Stomach (tissue), 9 donors: ENCODE results near the gene SVBP. TPM values are rescaled to one million over a fixed set of nuclear protein-coding genes. Genes with fewer than 3 reads are reported as not detected.

Experiments used
- DNase-seq, 2 donors: peaks; one replicate each; pipeline versions ENCODE4 v3.0.0 to v3.0.0-alpha.2; 2013 to 2019
- H3K27ac ChIP-seq, 5 donors: fragments of 200-600 bp in 4 of 5; sonication (generic) in 4 of 5; one replicate each; pipeline ENCODE4 v1.5.1; 2013 to 2019; ENCODE audit warnings: mild to moderate bottlenecking in 1 of 5, moderate library complexity in 1 of 5
- H3K27me3 ChIP-seq, 3 donors: fragments of 200-600 bp; sonication (generic); one replicate each; pipeline ENCODE4 v1.5.1; 2017 to 2019; ENCODE audit warnings: mixed run types in 1 of 3
- H3K36me3 ChIP-seq, 4 donors: fragments of 200-600 bp; sonication (generic); 1 replicate in 3 of 4; 2 replicates in 1 of 4; pipeline ENCODE4 v1.5.1; 2016 to 2019
- H3K4me1 ChIP-seq, 4 donors: fragments of 200-600 bp; sonication (generic); one replicate each; pipeline ENCODE4 v1.5.1; 2016 to 2019
- H3K4me3 ChIP-seq, 4 donors: fragments of 200-600 bp; sonication (generic) in 3 of 4; one replicate each; pipeline ENCODE4 v1.5.1; 2016 to 2019; ENCODE audit warnings: mild to moderate bottlenecking in 1 of 4
- H3K9me3 ChIP-seq, 4 donors: fragments of 200-600 bp; sonication (generic); one replicate each; pipeline ENCODE4 v1.5.1; 2016 to 2019
- EP300 ChIP-seq: sonication (generic); formaldehyde crosslinking; IDR thresholded peaks from one replicate; pipeline ENCODE4 v1.6.1; 2017; ENCODE audit warnings: antibody characterized with exemption
- POLR2A ChIP-seq, 4 donors: fragments of 450-650 bp; IDR thresholded peaks; one replicate each; pipeline ENCODE4 v1.6.1; 2016; ENCODE audit warnings: antibody characterized with exemption in 4 of 4, control low read depth in 2 of 4, mild to moderate bottlenecking in 1 of 4, moderate library complexity in 1 of 4
- POLR2AphosphoS5 ChIP-seq, 3 donors: sonication (generic); formaldehyde crosslinking; IDR thresholded peaks; one replicate each; pipeline ENCODE4 v1.6.1; 2016; ENCODE audit warnings: antibody characterized with exemption in 3 of 3
- WGBS, 5 donors: extraction: QIAGEN DNeasy Blood & Tissue Kit in 3 of 5; methylation state at CpG; one replicate each; pipeline versions ENCODE4 v1.1.5 to v1.1.7; 2013 to 2018; 5-methylcytosine and 5-hydroxymethylcytosine counted together
- intact Hi-C: fragments of 100-400 bp; cut with DNase I; formaldehyde crosslinking; loops from one replicate; pipeline ENCODE4 v1.15.1; 2023; ENCODE audit warnings: low total_unique reads
- polyA plus RNA-seq, 3 donors: library from polyadenylated mRNA; stranded (reverse); fragments of 200-250 nt; gene quantifications; one replicate each; pipeline ENCODE4 v1.2.3, GENCODE V29; 2013
- total RNA-seq, 5 donors: library from RNA; depleted of rRNA; stranded (reverse); fragments of >200 nt; gene quantifications; one replicate each; pipeline versions ENCODE4 v1.1.0 to v1.2.3, GENCODE V29; 2014 to 2016
- TF ChIP-seq, protein P1 (sequence below), 7 experiments: fragments of 450-650 bp in 4 of 7; fragments of 200-600 bp in 3 of 7; sonication (generic) in 3 of 7; IDR thresholded peaks; one replicate each; pipeline ENCODE4 v1.5.1; 2016 to 2019; ENCODE audit warnings: antibody characterized with exemption in 7 of 7, control low read depth in 2 of 7, mild to moderate bottlenecking in 1 of 7
- donor health status: healthy with polysubstance abuse.
- donor health status: Bipolar disorder and iron deficiency.
- donor health status: healthy.

The SVBP gene
- total and polyA plus RNA-seq, 8 donors, result 11.2 to 51.2 (median 25.1) TPM; not detected in 1

DNA sequence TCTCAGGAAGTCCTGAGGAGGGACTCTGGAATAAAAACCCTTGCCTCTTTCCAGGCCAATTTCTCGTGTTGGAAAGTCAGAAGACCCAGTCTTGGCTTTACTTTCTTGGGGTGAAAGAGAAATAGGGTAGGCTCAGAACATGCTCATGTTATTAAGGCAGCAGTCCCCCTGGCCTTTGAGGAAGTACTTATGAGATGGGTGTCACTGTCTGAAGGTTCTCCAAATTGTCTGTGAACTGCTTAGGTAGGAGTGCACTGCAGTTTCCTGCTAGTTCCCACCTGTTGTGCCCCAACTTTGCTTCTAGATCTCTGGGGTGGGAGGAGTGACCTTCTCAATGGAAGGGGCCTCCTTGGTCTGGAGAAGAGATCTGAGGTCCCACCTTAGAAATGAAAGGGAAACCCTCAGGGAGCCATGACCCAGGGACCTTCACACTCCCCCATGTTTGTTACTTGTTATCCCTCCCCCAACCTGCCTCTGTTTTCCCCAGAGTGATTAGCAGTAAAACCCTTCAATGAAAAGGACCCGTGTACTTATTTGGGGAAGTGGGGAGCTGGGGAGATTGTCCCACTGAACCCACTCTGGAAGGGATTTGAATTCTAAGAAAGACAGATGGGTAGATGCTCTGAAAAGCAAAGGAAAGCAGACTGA is 34.9 kb upstream of the SVBP start:
- DNase-seq, result no peak
- peaks cover 8 to 20% (median 12%) of the 10 kb centered on the region in 4 donors for H3K4me1 ChIP-seq

DNA sequence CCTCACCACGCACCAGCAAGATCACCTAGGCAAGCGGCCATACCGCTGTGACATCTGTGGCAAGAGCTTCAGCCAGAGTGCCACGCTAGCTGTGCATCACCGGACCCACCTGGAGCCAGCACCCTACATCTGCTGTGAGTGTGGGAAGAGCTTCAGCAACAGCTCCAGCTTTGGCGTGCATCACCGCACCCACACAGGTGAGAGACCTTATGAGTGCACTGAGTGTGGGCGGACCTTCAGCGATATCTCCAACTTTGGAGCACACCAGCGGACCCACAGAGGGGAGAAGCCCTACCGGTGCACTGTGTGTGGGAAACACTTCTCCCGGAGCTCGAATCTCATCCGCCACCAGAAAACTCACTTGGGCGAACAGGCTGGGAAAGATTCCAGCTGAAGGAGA is 34.2 kb upstream of the SVBP start:
- H3K4me3 ChIP-seq, result no peak overlapping the region
- TF ChIP-seq EP300 (no peak), POLR2A (IDR thresholded peaks at IDR 0.05) (no peak), POLR2AphosphoS5 (IDR thresholded peaks at IDR 0.05) (no peak)
- TF ChIP-seq, protein P1, sequence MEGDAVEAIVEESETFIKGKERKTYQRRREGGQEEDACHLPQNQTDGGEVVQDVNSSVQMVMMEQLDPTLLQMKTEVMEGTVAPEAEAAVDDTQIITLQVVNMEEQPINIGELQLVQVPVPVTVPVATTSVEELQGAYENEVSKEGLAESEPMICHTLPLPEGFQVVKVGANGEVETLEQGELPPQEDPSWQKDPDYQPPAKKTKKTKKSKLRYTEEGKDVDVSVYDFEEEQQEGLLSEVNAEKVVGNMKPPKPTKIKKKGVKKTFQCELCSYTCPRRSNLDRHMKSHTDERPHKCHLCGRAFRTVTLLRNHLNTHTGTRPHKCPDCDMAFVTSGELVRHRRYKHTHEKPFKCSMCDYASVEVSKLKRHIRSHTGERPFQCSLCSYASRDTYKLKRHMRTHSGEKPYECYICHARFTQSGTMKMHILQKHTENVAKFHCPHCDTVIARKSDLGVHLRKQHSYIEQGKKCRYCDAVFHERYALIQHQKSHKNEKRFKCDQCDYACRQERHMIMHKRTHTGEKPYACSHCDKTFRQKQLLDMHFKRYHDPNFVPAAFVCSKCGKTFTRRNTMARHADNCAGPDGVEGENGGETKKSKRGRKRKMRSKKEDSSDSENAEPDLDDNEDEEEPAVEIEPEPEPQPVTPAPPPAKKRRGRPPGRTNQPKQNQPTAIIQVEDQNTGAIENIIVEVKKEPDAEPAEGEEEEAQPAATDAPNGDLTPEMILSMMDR (IDR thresholded peaks at IDR 0.05), result no peak
- peaks cover 0 to 14% (median 6%) of the 10 kb centered on the region in 4 donors for H3K9me3 ChIP-seq
- peaks cover 9 to 23% (median 16%) of the 10 kb centered on the region in 4 donors for H3K4me1 ChIP-seq
- DNase-seq, result no peak
- no peak overlapping the region for H3K27ac ChIP-seq
- WGBS, 5 donors, result 97 to 99% (median 98%) methylated on average over 13 to 15 of the region's 15 CpGs
- intact Hi-C loops, result no loop called here
- peaks cover 10 to 36% (median 34%) of the 10 kb centered on the region in 4 donors for H3K36me3 ChIP-seq
- no peaks in the 10 kb centered on the region for H3K27me3 ChIP-seq

More for the DNA sequence above, 34.9 kb upstream of the SVBP start:
- TF ChIP-seq, protein P1 (IDR thresholded peaks at IDR 0.05), result no peak
- TF ChIP-seq POLR2AphosphoS5 (IDR thresholded peaks at IDR 0.05), result no peak
- TF ChIP-seq POLR2A (IDR thresholded peaks at IDR 0.05), result no peak
- no peak for TF ChIP-seq EP300
- Histone ChIP-seq H3K27me3 (no peaks in the 10 kb centered on the region), H3K9me3 (peaks cover 0 to 14% (median 9%) of the 10 kb centered on the region in 4 donors), H3K36me3 (peaks cover 10 to 36% (median 34%) of the 10 kb centered on the region in 4 donors), H3K27ac (no peak overlapping the region), H3K4me3 (no peak overlapping the region)
- 87 to 93% (median 88%) methylated on average over 2 of the region's 2 CpGs for WGBS, 5 donors
- intact Hi-C loops, result no loop called here

DNA sequence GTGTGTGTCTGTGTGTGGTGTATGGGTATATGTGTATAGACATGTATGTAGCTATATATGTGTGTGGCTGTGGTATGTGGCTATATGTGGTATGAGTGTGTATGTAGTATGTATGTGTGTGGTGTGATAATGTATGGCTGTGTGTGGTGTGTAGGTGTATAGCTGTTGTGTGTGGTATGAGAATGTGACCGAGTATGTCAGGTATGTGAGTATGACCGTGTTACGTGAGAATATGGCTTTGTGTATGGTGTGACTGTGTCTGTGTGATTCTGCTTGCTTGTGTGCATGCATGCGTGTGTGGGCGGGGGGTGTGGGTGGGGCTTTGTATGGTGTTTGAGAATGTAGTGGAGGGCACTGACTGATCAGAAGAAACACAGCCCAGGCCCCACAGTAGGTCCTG is 32.7 kb upstream of the SVBP start:
- DNase-seq, result no peak
- H3K9me3 ChIP-seq, result peaks cover 0 to 14% (median 5%) of the 10 kb centered on the region in 4 donors
- peaks cover 9 to 31% (median 24%) of the 10 kb centered on the region in 4 donors for H3K4me1 ChIP-seq
- no peak overlapping the region for H3K27ac ChIP-seq
- WGBS, 5 donors, result 96 to 99% (median 97%) methylated on average over 5 of the region's 5 CpGs
- no peaks in the 10 kb centered on the region for H3K27me3 ChIP-seq
- TF ChIP-seq, protein P1 (IDR thresholded peaks at IDR 0.05), result no peak
- TF ChIP-seq EP300, result no peak
- TF ChIP-seq POLR2AphosphoS5 (IDR thresholded peaks at IDR 0.05), result no peak
- no peak for TF ChIP-seq POLR2A (IDR thresholded peaks at IDR 0.05)
- intact Hi-C loops, result no loop called here
- H3K36me3 ChIP-seq, result peaks cover 10 to 36% (median 34%) of the 10 kb centered on the region in 4 donors
- no peak overlapping the region for H3K4me3 ChIP-seq

DNA sequence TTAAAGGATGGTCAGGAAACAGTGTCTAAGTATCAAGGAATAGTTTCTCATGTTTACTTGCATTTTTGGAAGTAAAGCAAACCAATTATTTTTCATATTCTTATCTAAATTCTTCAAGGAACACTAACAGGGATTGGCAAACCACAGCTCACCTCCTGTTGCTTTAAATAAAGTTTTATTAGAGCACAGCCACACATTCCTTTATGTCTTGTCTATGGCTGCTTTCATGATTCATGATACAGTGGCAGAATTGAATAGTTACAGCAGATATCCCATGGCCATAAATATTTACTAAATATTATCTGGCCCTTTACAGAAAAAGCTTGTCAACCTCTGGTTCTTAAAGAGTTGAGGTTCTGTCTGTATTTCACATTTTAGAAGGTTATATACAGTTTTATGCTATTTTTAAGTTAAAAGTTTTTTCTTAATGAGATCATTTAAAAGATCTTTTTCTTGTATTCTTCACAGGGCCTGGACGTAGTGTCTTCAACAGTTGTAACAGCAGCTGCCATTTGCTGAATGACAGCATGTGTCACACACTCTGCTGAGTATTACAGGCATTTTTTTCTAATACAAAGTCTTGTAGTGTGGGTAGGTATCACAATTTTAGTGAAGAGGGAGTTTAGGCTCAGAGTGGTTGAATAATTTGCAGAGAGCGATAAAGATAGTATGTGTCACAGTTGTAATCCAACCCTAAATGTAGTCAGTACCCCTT is 31.8 kb upstream of the SVBP start:
- no peak overlapping the region for H3K27ac ChIP-seq
- intact Hi-C loops, result no loop called here
- 91 to 98% (median 96%) methylated on average over 2 of the region's 2 CpGs for WGBS, 5 donors
- no peaks in the 10 kb centered on the region for H3K27me3 ChIP-seq
- DNase-seq, result no peak
- H3K36me3 ChIP-seq, result peaks cover 10 to 36% (median 34%) of the 10 kb centered on the region in 4 donors
- peaks cover 0 to 14% (median 5%) of the 10 kb centered on the region in 4 donors for H3K9me3 ChIP-seq
- H3K4me3 ChIP-seq, result no peak overlapping the region
- peaks cover 9 to 34% (median 24%) of the 10 kb centered on the region in 4 donors for H3K4me1 ChIP-seq
- TF ChIP-seq POLR2A (IDR thresholded peaks at IDR 0.05) (no peak), POLR2AphosphoS5 (IDR thresholded peaks at IDR 0.05) (no peak), EP300 (no peak)
- TF ChIP-seq, protein P1 (IDR thresholded peaks at IDR 0.05), result no peak
